Measurements from ENCODE around the gene CD3D.
A peak's percentile ranks its signal among the peaks of the same experiment; 100 is the strongest.

CD3D gene

GRCh38 chr11:118342503-118343161, at the start of gene CD3D:
Gene CD3D, minus strand, starts transcription at chr11:118342705. Its CDS starts 98 bp downstream, at chr11:118342607.
- DNase-seq: peak; percentile 82

GRCh38 chr11:118383657-118384056, 41.2 kb upstream of the CD3D start:
- DNase-seq: no peak

GRCh38 chr11:118382954-118383353, 40.4 kb upstream of the CD3D start:
- DNase-seq: no peak

GRCh38 chr11:118380571-118380970, 38.1 kb upstream of the CD3D start:
- DNase-seq: no peak

GRCh38 chr11:118379497-118379896, 37.0 kb upstream of the CD3D start:
- no peak for DNase-seq

GRCh38 chr11:118375978-118376377, 33.5 kb upstream of the CD3D start:
- DNase-seq: no peak

- DNase-seq: no peak
Observed at GRCh38 chr11:118374729-118375128, 32.2 kb upstream of the CD3D start.

- no peak for DNase-seq
Observed at GRCh38 chr11:118373871-118374270, 31.4 kb upstream of the CD3D start.

GRCh38 chr11:118373263-118373662, 30.8 kb upstream of the CD3D start:
- DNase-seq: no peak

- DNase-seq: no peak
Observed at GRCh38 chr11:118370774-118371173, 28.3 kb upstream of the CD3D start.

GRCh38 chr11:118366287-118366686, 23.8 kb upstream of the CD3D start:
- no peak for DNase-seq

GRCh38 chr11:118364956-118365615, 22.6 kb upstream of the CD3D start:
- no peak for DNase-seq

- DNase-seq: peak; percentile 98
Observed at GRCh38 chr11:118359295-118359958, 16.9 kb upstream of the CD3D start, which contains the start of gene UBE4A. Gene UBE4A, plus strand, starts transcription at chr11:118359600. Its CDS starts 5,481 bp downstream, at chr11:118365081.

- DNase-seq: no peak
Observed at GRCh38 chr11:118358071-118358470, 15.6 kb upstream of the CD3D start.

- peak; percentile 76 for DNase-seq
Observed at GRCh38 chr11:118353084-118353710, 10.7 kb upstream of the CD3D start.

- DNase-seq: no peak
Observed at GRCh38 chr11:118349475-118349874, 7.0 kb upstream of the CD3D start.

GRCh38 chr11:118343981-118344515, 1.5 kb upstream of the CD3D start, which contains the start of gene CD3G:
Gene CD3G, plus strand, starts transcription at chr11:118344344. Its CDS starts 80 bp downstream, at chr11:118344424.
- peak; percentile 78 for DNase-seq

- DNase-seq: no peak
Observed at GRCh38 chr11:118343248-118343647, 743 bp upstream of the CD3D start.

- DNase-seq: peak; percentile 41
Observed at GRCh38 chr11:118341815-118342489, 553 bp downstream of the CD3D start.

GRCh38 chr11:118341261-118341660, 1.2 kb downstream of the CD3D start:
- no peak for DNase-seq

GRCh38 chr11:118340449-118340848, 2.1 kb downstream of the CD3D start:
- DNase-seq: no peak

GRCh38 chr11:118339281-118339961, 3.1 kb downstream of the CD3D start:
- peak; percentile 42 for DNase-seq

Data from CD4-positive, alpha-beta T cell treated with Interleukin-21 for 1 hour (primary cell).